Measurements from ENCODE around the gene ZNF415.

ZNF415 gene

DNA sequence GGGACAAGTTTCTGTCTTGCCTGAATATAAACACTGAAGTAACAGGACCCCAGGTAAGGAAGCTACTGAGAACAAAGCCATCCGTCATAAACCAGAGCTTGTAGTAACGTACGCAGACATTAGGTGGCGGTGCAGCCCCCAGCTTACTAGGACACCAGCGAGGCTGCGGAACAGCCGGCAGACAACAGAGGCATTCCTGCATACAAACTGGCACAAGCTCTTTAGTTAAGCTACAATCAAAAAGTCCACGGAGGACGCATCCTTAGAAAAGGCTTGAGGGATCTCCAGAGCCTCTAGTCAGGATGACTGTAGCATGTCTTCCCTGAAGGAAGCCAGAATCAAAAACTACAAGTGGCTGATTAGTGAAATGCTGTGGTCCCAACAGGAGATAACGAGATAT, 55.7 kb downstream of the ZNF415 start:
- TF ChIP-seq, protein P1, sequence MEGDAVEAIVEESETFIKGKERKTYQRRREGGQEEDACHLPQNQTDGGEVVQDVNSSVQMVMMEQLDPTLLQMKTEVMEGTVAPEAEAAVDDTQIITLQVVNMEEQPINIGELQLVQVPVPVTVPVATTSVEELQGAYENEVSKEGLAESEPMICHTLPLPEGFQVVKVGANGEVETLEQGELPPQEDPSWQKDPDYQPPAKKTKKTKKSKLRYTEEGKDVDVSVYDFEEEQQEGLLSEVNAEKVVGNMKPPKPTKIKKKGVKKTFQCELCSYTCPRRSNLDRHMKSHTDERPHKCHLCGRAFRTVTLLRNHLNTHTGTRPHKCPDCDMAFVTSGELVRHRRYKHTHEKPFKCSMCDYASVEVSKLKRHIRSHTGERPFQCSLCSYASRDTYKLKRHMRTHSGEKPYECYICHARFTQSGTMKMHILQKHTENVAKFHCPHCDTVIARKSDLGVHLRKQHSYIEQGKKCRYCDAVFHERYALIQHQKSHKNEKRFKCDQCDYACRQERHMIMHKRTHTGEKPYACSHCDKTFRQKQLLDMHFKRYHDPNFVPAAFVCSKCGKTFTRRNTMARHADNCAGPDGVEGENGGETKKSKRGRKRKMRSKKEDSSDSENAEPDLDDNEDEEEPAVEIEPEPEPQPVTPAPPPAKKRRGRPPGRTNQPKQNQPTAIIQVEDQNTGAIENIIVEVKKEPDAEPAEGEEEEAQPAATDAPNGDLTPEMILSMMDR (IDR thresholded peaks at IDR 0.05; ENCODE audit: low read depth, low read length), result peak; percentile 47; the same call in 1 of the 2 replicates
- H3K9me3 ChIP-seq, result no peaks in the 10 kb centered on the region
- DNase-seq, result peak; percentile 44

DNA sequence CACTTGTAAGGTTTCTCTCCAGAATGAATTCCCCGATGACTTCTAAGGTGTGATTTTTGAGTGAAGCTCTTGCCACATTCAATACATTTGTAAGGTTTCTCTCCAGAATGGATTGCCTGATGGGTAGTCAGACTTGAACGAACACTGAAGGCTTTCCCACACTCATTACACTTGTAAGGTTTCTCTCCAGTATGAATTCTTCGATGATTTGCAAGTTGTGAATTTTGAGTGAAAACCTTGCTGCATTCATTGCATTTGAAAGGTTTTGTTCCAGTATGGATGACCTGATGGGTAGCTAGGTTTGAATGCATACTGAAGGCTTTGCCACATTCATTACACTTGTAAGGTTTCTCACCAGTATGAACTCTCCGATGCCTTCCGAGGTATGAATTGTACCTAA, 63.9 kb downstream of the ZNF415 start:
- DNase-seq, result no peak
- TF ChIP-seq, protein P1 (IDR thresholded peaks at IDR 0.05; ENCODE audit: low read depth, low read length), result no peak
- Histone ChIP-seq H3K4me1 (no peaks in the 10 kb centered on the region), H3K4me3 (ENCODE audit: low read depth, low read length) (no peak overlapping the region), H3K36me3 (peaks cover 38% of the 10 kb centered on the region), H3K27me3 (no peaks in the 10 kb centered on the region), H3K9me3 (peaks cover 3% of the 10 kb centered on the region)

More for the DNA sequence above, 55.7 kb downstream of the ZNF415 start:
- H3K36me3 ChIP-seq, result peaks cover 14% of the 10 kb centered on the region
- H3K4me1 ChIP-seq, result no peaks in the 10 kb centered on the region
- no peak overlapping the region for H3K4me3 ChIP-seq (ENCODE audit: low read depth, low read length)
- no peaks in the 10 kb centered on the region for H3K27me3 ChIP-seq

DNA sequence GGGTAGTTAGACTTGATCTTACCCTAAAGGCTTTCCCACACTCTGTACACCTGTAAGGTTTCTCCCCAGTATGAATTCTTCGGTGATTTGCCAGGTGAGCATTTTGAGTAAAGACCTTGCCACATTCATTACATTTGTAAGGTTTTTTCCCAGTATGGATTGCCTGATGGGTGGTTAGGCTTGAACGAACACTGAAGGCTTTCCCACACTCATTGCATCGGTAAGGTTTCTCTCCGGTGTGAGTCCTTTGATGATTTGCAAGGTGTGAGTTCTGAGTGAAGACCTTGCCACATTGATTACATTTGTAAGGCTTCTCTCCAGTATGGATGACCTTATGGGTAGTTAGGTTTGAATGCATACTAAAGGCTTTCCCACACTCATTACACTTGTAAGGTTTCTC, 64.5 kb downstream of the ZNF415 start:
- H3K9me3 ChIP-seq, result peaks cover 3% of the 10 kb centered on the region
- no peaks in the 10 kb centered on the region for H3K27me3 ChIP-seq
- H3K4me1 ChIP-seq, result no peaks in the 10 kb centered on the region
- TF ChIP-seq, protein P1 (IDR thresholded peaks at IDR 0.05; ENCODE audit: low read depth, low read length), result no peak
- no peak overlapping the region for H3K4me3 ChIP-seq (ENCODE audit: low read depth, low read length)
- peaks cover 32% of the 10 kb centered on the region for H3K36me3 ChIP-seq
- no peak for DNase-seq

DNA sequence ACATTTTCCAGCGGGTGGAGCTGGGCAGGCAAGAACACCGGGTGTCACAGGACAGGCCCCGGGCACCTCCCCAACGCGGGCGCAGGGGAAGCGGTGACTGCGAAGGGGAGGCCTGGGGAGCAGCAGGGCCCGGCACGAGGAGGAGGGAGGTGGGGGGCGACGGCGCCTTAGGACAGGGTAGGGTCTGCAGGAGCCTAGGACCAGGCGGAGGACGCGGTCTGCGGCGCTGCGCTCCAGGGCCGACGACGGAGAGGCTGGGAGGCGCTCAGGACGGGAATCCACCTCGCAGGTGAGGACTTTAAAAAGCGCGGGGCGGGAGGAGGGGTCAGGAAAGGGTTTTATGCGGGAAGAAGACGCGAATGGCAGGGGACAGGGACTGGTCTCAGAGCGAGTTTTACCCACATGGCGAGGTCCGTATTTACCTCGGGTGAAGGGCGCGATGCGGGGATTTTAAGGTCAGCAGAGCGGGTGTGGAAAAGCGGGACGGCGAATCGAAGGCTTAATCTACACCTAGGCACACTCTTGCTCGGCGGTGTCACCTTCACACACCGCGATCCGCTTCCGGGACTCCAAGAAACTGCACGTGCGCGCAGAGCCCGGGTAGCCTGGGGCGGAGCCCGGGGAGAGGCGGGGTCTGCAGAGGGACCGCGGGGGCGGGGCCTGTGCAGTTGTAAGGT, 74.7 kb downstream of the ZNF415 start:
- TF ChIP-seq, protein P1 (IDR thresholded peaks at IDR 0.05; ENCODE audit: low read depth, low read length), result no peak
- Histone ChIP-seq H3K36me3 (no peaks in the 10 kb centered on the region), H3K9me3 (peaks cover 3% of the 10 kb centered on the region; the same call in 1 of the 2 replicates), H3K4me3 (ENCODE audit: low read depth, low read length) (no peak overlapping the region; the same call in 1 of the 2 replicates), H3K4me1 (no peaks in the 10 kb centered on the region), H3K27me3 (no peaks in the 10 kb centered on the region)
- DNase-seq, result peak; percentile 35

Data from BE2C (cell line).